H1 (cell line): ENCODE measurements around the gene MSS51. TPM values are rescaled to one million over a fixed set of nuclear protein-coding genes. Genes with fewer than 3 reads are reported as not detected.

Source experiments
- KDM1A ChIP-seq: fragments of 200-600, 300-600 bp; sonication (generic); IDR thresholded peaks from 2 replicates; pipeline ENCODE4 v1.7.1; 2016; ENCODE audit warnings: mild to moderate bottlenecking, low read length, borderline replicate concordance
- KDM4A ChIP-seq: IDR thresholded peaks from one replicate; pipeline ENCODE4 v1.7.1; 2012; ENCODE audit warnings: low read depth, mild to moderate bottlenecking, moderate library complexity, low read length, inconsistent platforms; ENCODE audit not compliant: severe bottlenecking
- POLR2A ChIP-seq, 2 experiments: IDR thresholded peaks; 1 replicate in 1 of 2; 2 replicates in 1 of 2; pipeline ENCODE4 v1.6.1; 2011; ENCODE audit warnings: low read depth in 2 of 2, low read length in 2 of 2, mild to moderate bottlenecking in 2 of 2; ENCODE audit errors: control extremely low read depth in 1 of 2
- SP1 ChIP-seq: IDR thresholded peaks from 2 replicates; pipeline ENCODE4 v1.6.1; 2011; ENCODE audit warnings: low read depth, low read length
- SRF ChIP-seq: IDR thresholded peaks from 2 replicates; pipeline ENCODE4 v1.6.1; 2011; ENCODE audit warnings: mild to moderate bottlenecking, low read depth, low read length, moderate library complexity
- polyA plus RNA-seq, 7 experiments: library from polyadenylated mRNA; depleted of rRNA in 3 of 7; stranded (reverse) in 5 of 7; unstranded in 2 of 7; fragments of >200 nt in 5 of 7; fragments of 200-250 nt in 2 of 7; gene quantifications; 1 replicate in 5 of 7; 2 replicates in 1 of 7; 4 replicates in 1 of 7; pipeline versions ENCODE4 v1.2.1 to v1.2.3, GENCODE V29; 2011 to 2013; ENCODE audit warnings: missing spikeins in 2 of 7, mixed read lengths in 2 of 7
- total RNA-seq: library from RNA; stranded (reverse); fragmentation: NEBNext Ultra II Directional; extraction: Animal tissue kit (Norgen Biotek cat#: 25700); gene quantifications from 2 replicates; pipeline ENCODE4 v1.2.1, GENCODE V29; 2021
- TF ChIP-seq, protein P1 (sequence below): fragments of 300-600 bp; sonication (generic); IDR thresholded peaks from 2 replicates; pipeline ENCODE4 v1.7.1; 2012; ENCODE audit warnings: low read length, moderate library complexity, mild to moderate bottlenecking, inconsistent platforms; ENCODE audit not compliant: insufficient replicate concordance

MSS51 gene
- total and polyA plus RNA-seq, 2 of the 8 experiments (the other 6 are each of a cell fraction or from before 2014, with no cell fraction given), result 1.5 to 1.7 TPM

DNA sequence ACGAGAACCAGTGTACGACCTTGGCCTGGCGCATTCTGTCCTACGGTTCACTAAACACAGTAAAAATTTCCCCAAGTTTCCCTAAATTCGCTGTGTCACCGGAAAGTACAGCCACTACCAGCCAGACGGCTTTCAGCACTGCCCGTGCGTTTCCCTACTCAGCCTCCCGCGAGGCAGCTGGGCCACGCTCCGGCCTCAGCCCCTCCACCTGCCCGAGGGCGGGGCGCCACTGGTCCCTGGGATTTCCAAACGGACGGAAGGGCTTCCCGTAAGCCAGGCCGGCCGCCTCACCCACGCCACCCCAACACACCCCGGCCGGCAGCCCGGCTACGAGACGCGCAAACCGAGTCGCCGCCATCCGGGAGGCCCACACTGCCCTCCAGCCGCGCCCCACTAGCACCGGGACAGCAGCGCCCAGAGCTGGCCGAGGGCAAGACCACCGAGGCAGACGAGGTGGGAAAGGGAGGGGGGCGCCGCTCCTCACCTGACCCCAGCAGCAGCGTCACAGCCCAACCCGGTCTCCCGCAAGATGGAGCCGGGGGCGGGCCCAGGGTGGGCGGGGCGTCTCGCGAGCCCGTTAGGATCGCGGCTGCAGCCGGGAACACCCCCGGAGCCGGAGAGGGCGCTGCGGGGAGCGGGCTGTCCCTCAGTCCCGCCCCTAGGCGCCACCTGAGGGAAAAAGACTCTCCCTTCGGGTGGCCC, 19.7 kb downstream of the MSS51 start, which contains the start of gene ANXA7 (continued):
- TF ChIP-seq KDM4A, result peak; percentile 63
- no peak for TF ChIP-seq SP1
- TF ChIP-seq, protein P1, sequence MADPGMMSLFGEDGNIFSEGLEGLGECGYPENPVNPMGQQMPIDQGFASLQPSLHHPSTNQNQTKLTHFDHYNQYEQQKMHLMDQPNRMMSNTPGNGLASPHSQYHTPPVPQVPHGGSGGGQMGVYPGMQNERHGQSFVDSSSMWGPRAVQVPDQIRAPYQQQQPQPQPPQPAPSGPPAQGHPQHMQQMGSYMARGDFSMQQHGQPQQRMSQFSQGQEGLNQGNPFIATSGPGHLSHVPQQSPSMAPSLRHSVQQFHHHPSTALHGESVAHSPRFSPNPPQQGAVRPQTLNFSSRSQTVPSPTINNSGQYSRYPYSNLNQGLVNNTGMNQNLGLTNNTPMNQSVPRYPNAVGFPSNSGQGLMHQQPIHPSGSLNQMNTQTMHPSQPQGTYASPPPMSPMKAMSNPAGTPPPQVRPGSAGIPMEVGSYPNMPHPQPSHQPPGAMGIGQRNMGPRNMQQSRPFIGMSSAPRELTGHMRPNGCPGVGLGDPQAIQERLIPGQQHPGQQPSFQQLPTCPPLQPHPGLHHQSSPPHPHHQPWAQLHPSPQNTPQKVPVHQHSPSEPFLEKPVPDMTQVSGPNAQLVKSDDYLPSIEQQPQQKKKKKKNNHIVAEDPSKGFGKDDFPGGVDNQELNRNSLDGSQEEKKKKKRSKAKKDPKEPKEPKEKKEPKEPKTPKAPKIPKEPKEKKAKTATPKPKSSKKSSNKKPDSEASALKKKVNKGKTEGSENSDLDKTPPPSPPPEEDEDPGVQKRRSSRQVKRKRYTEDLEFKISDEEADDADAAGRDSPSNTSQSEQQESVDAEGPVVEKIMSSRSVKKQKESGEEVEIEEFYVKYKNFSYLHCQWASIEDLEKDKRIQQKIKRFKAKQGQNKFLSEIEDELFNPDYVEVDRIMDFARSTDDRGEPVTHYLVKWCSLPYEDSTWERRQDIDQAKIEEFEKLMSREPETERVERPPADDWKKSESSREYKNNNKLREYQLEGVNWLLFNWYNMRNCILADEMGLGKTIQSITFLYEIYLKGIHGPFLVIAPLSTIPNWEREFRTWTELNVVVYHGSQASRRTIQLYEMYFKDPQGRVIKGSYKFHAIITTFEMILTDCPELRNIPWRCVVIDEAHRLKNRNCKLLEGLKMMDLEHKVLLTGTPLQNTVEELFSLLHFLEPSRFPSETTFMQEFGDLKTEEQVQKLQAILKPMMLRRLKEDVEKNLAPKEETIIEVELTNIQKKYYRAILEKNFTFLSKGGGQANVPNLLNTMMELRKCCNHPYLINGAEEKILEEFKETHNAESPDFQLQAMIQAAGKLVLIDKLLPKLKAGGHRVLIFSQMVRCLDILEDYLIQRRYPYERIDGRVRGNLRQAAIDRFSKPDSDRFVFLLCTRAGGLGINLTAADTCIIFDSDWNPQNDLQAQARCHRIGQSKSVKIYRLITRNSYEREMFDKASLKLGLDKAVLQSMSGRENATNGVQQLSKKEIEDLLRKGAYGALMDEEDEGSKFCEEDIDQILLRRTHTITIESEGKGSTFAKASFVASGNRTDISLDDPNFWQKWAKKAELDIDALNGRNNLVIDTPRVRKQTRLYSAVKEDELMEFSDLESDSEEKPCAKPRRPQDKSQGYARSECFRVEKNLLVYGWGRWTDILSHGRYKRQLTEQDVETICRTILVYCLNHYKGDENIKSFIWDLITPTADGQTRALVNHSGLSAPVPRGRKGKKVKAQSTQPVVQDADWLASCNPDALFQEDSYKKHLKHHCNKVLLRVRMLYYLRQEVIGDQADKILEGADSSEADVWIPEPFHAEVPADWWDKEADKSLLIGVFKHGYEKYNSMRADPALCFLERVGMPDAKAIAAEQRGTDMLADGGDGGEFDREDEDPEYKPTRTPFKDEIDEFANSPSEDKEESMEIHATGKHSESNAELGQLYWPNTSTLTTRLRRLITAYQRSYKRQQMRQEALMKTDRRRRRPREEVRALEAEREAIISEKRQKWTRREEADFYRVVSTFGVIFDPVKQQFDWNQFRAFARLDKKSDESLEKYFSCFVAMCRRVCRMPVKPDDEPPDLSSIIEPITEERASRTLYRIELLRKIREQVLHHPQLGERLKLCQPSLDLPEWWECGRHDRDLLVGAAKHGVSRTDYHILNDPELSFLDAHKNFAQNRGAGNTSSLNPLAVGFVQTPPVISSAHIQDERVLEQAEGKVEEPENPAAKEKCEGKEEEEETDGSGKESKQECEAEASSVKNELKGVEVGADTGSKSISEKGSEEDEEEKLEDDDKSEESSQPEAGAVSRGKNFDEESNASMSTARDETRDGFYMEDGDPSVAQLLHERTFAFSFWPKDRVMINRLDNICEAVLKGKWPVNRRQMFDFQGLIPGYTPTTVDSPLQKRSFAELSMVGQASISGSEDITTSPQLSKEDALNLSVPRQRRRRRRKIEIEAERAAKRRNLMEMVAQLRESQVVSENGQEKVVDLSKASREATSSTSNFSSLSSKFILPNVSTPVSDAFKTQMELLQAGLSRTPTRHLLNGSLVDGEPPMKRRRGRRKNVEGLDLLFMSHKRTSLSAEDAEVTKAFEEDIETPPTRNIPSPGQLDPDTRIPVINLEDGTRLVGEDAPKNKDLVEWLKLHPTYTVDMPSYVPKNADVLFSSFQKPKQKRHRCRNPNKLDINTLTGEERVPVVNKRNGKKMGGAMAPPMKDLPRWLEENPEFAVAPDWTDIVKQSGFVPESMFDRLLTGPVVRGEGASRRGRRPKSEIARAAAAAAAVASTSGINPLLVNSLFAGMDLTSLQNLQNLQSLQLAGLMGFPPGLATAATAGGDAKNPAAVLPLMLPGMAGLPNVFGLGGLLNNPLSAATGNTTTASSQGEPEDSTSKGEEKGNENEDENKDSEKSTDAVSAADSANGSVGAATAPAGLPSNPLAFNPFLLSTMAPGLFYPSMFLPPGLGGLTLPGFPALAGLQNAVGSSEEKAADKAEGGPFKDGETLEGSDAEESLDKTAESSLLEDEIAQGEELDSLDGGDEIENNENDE, result no peak
- TF ChIP-seq SRF, result no peak
- peak; percentile 79 to 80 for TF ChIP-seq POLR2A (IDR thresholded peaks at IDR 0.05; ENCODE audit: control extremely low read depth in 1 of 2, low read depth in 2 of 2, low read length in 2 of 2)
- no peak for TF ChIP-seq KDM1A
- TF ChIP-seq, all 59 proteins: peak for 17
